ENCODE measurements around the gene SH3BP1. TPM values are rescaled to one million over a fixed set of nuclear protein-coding genes. Genes with fewer than 3 reads are reported as not detected.
A peak's percentile ranks its signal among the peaks of the same experiment; 100 is the strongest.

The SH3BP1 gene
- total and polyA plus RNA-seq, 2 of the 13 experiments (the other 11 are each of a cell fraction or from before 2014, with no cell fraction given) = 8.4 to 18.5 TPM

- TF ChIP-seq ZNF362 (CRISPR knock-in tag; IDR thresholded peaks at IDR 0.05; ENCODE audit: borderline replicate concordance) (no peak), ZNF792 (CRISPR knock-in tag; IDR thresholded peaks at IDR 0.05) (0 out of 2 replicates have a peak, but pooled peaks have one; percentile 18), FOXP4 (CRISPR knock-in tag; IDR thresholded peaks at IDR 0.05) (no peak; the same call in 1 of the 2 replicates), SRSF1 (optimal IDR thresholded peaks at IDR 0.05; ENCODE audit: low read depth, low read length) (peak; percentile 65), ARID2 (CRISPR knock-in tag; IDR thresholded peaks at IDR 0.05; ENCODE audit: borderline replicate concordance) (no peak), MBNL3 (CRISPR knock-in tag; conservative IDR thresholded peaks at IDR 0.05) (no peak), SP2 (CRISPR knock-in tag; IDR thresholded peaks at IDR 0.05) (no peak), ZNF780A (CRISPR knock-in tag; IDR thresholded peaks at IDR 0.05) (no peak), HMGA1 (CRISPR knock-in tag; conservative IDR thresholded peaks at IDR 0.05) (no peak), BCLAF1 (IDR thresholded peaks at IDR 0.05) (no peak), BORCS8-MEF2B (CRISPR knock-in tag; IDR thresholded peaks at IDR 0.05) (no peak; the same call in 1 of the 2 replicates), POLR2A (IDR thresholded peaks at IDR 0.05; ENCODE audit: insufficient read depth in 1 of 2, low read depth in 2 of 2, low read length in 2 of 2) (peak in 1 of 2 experiments; percentile 50; a peak in 1 of 4 replicates), TRIM24 (CRISPR knock-in tag; IDR thresholded peaks at IDR 0.05) (no peak), ZNF33B (CRISPR knock-in tag; IDR thresholded peaks at IDR 0.05) (no peak), ZNF44 (CRISPR knock-in tag; IDR thresholded peaks at IDR 0.05) (no peak), HMGXB4 (CRISPR knock-in tag; IDR thresholded peaks at IDR 0.05; ENCODE audit: borderline replicate concordance in 1 of 2, low read depth in 1 of 2) (peak in 1 of 2 experiments; percentile 50; a peak in 2 of 4 replicates), PPARG (CRISPR knock-in tag; conservative IDR thresholded peaks at IDR 0.05) (no peak), ISL2 (CRISPR knock-in tag; IDR thresholded peaks at IDR 0.05) (no peak), RXRB (CRISPR knock-in tag; IDR thresholded peaks at IDR 0.05; ENCODE audit: borderline replicate concordance) (no peak), ZNF543 (CRISPR knock-in tag; IDR thresholded peaks at IDR 0.05) (no peak), ZNF30 (CRISPR knock-in tag; IDR thresholded peaks at IDR 0.05) (no peak), LCORL (IDR thresholded peaks at IDR 0.05) (no peak), LCORL (CRISPR knock-in tag; IDR thresholded peaks at IDR 0.05) (no peak), ARNT2 (CRISPR knock-in tag; IDR thresholded peaks at IDR 0.05; ENCODE audit: low read depth) (no peak)
Measured at GRCh38 chr22:37639070-37639760, at the start of gene SH3BP1 (continued).

Data from HepG2 (cell line).